GM21786 (cell line): Measurements from ENCODE around the gene SH3BP2.
"Not testable (repeated sequence)": the region's sequence is repeated elsewhere in the genome, so short reads cannot be mapped to it uniquely, and the experiment has no call there.

ENCODE experiments used
- ATAC-seq: cut with Tn5 transposase; IDR thresholded peaks from one replicate; pipeline ENCODE4 v1.9.1; 2021; ENCODE audit not compliant: unreplicated experiment

SH3BP2 gene

DNA sequence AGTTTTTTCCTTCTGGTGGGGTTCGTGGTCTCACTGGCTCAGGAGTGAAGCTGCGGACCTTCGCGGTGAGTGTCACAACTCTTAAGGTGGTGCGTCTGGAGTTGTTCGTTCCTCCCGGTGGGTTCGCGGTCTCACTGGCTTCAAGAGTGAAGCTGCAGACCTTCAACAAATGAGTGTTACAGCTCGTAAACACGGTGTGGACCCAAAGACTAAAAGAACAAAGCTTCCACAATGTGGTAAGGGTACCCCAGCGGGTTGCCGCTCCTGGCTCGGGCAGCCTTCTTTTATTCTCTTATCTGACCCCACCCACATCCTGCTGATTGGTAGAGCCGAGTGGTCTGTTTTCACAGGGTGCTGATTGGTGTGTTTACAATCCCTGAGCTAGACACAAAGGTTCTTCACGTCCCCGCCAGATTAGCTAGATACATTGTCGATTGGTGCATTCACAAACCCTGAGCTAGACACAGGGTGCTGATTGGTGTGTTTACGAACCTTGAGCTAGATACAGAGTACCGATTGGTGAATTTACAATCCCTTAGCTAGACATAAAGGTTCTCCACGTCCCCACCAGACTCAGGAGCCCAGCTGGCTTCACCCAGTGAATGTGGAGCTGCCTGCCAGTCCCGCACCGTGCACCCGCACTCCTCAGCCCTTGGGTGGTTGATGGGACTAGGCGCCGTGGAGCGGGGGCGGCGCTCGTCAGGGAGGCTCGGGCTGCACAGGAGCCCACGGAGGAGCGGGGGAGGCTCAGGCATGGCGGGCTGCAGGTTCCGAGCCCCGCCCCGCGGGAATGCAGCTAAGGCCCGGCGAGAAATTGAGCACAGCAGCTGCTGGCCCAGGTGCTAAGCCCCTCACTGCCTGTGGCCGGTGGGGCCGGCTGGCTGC, 30.2 kb upstream of the SH3BP2 start:
- ATAC-seq: not testable (repeated sequence)

DNA sequence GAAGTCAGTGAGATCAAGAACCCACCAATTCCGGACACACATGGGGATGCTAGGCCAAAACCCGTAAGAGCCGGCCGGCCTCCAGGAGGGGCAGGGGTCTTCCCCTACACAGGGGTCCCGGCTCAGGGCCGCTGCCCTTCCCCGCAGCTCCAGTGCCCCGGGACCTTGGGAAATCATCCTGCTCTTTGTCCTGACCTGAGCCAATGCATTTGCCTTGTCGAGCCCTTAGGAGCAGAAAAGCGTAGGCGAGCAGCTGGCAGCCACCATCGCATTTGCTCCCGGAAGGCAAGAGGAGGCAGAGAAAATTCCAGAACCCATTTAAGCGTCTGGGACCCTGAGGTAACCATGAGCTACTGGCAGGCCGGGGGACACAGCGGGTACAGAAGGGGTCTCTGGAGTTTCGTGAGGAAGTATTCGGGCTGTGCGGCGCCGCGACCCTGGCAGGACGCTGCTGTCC, 29.3 kb upstream of the SH3BP2 start:
- no peak for ATAC-seq

DNA sequence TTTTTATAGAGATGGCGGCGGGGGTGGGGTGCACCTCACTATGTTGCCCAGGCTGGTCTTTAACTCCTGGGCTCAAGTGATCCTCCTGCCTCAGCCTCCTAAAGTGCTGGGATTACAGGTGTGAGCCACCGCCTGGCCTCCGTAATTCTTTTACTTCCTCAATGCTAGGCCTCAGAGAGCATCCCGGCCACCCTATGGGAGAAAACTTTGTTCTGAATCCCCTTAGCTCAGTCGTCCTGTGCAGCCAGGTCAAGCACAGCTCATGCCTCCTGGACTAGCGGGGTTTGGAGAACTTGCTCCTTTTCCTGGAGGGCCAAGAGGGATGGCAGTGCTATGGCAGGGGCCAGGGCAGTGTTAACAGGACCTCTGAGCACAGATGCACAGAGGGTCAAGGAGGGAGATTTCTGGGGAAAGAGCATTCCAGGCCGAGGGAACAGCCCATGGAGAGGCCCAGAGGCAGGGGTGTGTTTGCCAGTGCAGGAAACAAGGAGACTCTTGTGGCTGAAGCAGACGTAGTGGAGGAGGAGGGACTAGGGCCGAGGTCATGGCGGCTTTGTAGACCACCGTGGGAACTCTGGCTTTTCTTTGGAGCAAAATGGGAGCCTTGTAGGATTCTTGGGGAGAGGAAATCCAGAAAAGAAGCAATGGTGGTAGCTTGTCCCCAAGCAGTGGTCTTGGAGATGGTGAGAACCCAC, 26.9 kb upstream of the SH3BP2 start:
- no peak for ATAC-seq

- no peak for ATAC-seq
Observed at GRCh38 chr4:2767046-2767704, 25.7 kb upstream of the SH3BP2 start.

DNA sequence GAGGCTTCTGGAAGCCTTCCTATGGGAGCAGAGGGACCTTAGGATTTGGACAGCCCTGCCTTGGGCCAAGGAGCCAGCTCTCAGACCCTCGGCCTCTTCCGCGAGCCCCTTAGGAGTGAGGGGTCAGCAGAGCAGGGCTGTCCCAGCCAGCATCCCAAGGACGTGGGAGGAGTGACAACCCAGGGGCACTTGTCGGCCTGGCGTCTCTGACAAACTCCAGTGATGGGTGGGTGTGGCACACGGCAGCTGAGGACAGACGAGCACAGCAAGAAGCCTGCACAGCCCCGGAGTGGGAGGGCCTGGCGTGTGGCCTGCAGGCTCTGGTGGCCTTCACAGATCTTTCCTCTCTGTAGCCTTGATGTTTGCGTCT, 25.2 kb upstream of the SH3BP2 start:
- ATAC-seq: no peak

DNA sequence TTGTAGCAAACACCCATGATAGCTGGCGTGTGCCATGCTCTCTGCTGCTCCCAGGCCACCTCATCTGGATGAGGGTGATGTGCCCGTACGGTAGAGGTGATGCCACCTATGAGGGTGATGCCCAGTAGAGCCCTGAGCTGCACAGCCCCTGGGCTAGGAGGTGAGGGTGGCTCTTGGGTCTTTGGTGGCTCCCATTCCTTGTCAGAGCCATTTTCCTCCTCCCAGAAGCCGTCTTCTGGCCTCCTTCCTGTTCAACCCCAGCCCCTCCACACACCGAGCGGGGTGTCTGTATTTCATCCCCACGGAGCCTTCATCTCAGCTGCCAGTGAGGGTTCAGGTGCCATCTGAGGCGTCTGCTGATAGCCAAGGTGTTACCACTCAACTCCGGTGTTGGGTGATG, 24.8 kb upstream of the SH3BP2 start:
- ATAC-seq: no peak

DNA sequence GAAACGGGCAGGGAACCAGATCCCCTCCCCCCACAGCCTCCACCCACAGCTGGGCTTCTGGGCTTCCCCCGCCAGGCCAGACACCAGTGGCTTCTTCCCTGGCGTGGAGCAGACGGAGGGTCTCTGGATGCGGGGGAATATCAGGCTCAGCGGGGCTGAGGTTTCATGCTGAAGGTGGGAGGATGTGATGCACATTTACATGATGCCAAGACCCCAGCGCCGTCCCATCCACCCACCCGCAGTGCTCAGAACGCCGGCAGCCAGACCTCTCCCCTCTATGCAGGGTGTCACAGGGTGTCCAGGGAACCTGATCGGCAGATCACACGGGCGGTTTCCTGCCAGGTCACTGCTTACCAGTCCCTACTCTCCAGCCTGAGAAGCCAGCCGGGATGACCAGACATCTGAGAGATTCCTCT, 24.0 kb upstream of the SH3BP2 start:
- ATAC-seq: no peak

- no peak for ATAC-seq
Observed at GRCh38 chr4:2771264-2771663, 21.6 kb upstream of the SH3BP2 start.

GRCh38 chr4:2780643-2781042, 12.2 kb upstream of the SH3BP2 start:
- ATAC-seq: not testable (repeated sequence)

- ATAC-seq: no peak
Observed at GRCh38 chr4:2781911-2782310, 11.0 kb upstream of the SH3BP2 start.

- no peak for ATAC-seq
Observed at GRCh38 chr4:2783790-2784189, 9.1 kb upstream of the SH3BP2 start.

DNA sequence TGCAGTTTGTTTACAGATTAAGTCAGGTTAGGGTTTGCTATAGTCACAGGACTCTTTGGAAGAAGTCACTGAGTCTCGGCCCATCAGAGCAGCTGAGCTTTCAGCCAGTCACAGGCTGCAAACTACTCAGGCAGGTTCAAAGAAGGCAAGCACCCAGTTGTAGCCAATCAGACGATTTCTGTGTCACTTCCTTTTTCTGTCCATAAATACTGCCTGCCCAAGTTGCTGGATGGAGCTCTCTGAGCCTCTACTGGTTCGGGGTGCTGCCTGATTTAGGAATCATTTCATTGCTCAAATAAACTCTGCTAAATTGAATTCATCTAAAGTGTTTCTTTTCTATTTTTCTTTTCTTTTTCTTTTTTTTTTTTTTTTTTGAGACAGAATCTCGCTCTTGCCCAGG, 7.3 kb upstream of the SH3BP2 start:
- ATAC-seq: no peak

GRCh38 chr4:2786152-2786671, 6.7 kb upstream of the SH3BP2 start:
- ATAC-seq: no peak

DNA sequence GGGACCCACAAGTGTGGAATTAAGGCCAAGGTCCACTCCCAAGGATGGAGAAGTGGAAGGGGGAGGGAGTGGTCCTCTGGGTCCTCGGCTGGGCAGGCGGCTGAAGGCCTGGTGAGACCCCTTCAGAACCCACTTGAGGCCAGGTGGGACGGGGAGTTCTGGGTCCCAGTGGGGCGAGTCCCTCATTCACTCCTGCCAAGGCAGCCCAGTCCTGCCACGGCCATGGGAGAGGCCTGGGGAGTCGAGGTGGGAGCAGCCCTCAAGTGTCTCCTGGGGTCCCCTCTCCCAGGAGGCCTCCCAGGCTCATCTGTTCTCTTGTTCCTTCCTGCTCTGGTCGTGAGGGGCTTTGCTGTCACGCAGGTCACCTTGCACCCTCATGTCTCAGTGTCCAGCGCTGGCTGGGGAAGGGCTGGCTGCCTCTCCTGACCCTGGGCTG, 6.1 kb upstream of the SH3BP2 start:
- peak; percentile 11 for ATAC-seq

DNA sequence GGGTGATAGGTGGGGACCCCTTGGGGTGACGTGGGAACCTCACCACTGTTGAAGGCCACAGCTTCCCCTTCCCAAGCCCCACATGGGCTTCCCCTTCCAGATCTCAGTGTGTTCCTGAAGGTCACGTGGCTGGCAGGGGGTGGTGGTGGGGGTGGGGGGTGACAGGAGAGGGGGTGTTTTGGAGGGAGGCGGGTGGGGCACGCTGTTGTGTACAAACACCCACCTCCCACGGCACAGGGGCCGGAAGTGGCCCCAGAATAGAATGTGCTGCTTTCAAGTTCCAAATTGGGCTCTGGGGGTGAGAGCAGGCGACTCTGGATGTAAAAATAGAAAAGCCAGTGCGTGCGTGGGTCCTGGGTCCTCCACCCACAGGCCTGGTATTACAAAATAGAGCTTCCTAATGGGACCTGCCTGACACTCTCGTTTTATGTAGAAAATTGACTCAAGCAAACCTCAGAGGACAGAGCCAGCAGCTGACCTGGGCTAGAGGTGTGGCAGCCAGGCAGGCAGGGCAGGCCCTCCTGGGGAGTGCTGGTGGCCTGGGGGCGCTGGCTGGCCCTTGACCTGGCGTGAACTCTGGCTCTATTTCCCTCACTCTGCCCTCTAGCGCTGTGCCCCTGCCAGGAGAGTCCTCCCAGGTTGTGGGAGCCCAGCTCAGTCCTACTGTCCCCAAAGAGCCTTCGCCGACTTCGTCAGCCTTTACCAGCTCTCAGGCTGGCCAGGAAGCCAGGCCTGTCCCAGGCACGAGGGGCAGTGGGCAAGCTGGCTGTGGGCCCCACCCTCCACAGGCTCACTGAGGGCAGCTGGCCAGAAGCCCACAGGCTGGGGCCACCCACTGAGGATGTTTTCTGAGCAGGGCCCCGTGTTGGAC, 5.4 kb upstream of the SH3BP2 start:
- ATAC-seq: peak; percentile 72

DNA sequence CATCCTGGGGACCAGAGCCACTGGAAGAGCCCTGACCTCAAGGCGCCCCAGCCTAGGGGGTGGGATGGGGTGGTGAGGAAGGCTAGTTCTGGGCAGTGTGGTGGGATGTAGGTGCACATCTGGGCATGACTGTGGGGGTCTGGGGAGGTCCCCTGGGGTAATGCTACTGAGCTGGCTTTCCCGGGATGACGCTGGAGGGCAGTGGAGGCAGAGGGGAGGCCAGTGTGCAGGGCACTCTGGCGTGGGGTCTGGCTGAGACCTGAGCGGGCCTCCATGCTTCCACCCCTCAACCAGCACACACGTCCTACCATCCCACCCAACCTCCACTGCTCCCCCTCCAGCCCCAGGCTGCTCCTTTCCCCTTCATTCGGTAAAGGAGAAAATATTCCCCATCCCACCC, 4.8 kb upstream of the SH3BP2 start:
- ATAC-seq: no peak

GRCh38 chr4:2788532-2789103, 4.3 kb upstream of the SH3BP2 start:
- no peak for ATAC-seq

GRCh38 chr4:2789351-2789750, 3.5 kb upstream of the SH3BP2 start:
- ATAC-seq: no peak

GRCh38 chr4:2789793-2790582, 2.9 kb upstream of the SH3BP2 start:
- no peak for ATAC-seq
